HUDEP-2 (cell line): ENCODE measurements around the gene LRRC14B.
"Not testable (repeated sequence)": the region's sequence is repeated elsewhere in the genome, so short reads cannot be mapped to it uniquely, and the experiment has no call there.

Experiments
- DNase-seq, 76 experiments: peaks; one replicate each; lab custom pipeline; 2025; ENCODE audit not compliant: unreplicated experiment in 76 of 76; lab: John Stamatoyannopoulos, UW

Gene LRRC14B

DNA sequence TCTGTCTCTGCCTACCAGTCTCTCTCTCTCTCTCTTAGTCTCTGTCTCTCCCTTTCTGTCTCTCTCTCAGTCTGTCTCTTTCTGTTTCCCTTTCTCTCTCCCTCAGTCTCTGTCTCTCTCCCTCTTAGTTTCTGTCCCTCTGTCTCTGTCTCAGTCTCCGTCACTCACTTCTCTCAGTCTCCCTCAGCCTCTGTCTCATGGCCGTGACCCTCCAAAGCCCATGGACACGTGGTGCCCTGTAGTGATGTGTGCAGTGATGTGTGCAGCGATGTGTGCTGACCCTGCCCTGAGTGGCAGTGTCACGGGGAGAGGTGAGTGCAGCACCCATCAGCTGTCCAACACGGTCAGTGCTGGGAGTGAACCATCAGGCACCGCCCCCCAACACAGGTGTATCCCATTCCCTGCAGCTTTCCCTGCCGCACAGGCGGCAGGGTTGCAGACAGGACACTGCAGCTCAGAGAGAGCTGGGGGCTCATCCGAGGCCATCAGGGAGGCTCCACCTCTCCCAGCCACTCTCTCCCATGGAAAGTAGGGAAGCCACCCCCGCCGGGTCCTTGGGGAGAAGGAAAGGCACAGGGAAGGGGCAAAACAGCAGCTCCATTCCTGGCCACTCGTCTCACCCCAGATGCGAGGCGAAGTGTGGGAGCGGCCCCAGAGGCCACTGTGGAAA is 794 bp upstream of the LRRC14B start:
- no peak for DNase-seq

DNA sequence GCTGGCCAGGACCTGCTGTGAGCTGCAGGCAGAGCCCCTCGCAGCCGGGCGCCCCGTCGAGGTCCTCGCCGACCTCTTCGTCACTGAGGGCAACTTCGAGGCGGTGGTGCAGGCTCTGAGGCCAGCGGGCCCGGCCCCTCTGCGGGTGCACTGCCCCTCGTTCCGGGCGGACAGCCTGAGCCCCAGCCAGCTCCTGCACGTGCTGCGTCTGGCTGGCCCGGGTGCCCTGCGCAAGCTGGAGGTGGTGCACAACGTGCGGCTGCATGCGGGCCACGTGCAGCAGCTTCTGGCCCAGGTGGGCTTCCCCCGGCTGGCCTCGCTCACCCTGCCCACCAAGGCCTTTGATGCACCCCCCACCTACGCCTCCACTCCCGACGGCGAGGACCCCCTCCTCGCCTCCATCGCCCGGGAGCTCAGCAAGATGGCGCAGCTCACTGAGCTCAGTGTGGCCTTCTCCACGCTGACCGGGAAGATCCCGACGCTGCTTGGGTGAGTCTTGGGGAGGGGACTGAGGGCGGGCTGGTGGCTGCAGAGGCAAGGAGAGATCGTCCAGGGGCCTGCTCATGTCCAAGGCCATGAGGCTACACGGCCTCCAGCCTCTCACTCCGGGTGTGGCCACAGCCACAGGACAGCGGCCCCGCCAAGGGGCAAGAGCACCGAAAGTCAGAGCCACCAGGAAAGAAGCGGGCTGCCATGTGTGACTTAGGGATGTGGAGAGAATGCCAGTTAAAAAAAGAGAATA is 825 bp downstream of the LRRC14B start:
- DNase-seq, result no peak

DNA sequence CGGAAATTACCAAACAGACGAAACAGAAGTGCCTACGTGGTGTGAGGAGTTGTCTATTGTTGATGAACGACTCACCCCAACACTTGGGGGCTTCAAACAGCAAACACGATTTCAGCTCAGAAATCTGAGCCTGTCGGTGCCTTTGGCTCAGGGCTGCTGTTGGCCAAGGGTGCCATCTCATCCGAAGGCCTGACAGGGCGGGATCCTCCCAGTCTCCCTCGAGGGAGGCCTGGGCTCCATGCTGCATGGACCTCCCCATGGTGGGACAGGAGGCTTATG is 1.3 kb downstream of the LRRC14B start:
- no peak for DNase-seq

DNA sequence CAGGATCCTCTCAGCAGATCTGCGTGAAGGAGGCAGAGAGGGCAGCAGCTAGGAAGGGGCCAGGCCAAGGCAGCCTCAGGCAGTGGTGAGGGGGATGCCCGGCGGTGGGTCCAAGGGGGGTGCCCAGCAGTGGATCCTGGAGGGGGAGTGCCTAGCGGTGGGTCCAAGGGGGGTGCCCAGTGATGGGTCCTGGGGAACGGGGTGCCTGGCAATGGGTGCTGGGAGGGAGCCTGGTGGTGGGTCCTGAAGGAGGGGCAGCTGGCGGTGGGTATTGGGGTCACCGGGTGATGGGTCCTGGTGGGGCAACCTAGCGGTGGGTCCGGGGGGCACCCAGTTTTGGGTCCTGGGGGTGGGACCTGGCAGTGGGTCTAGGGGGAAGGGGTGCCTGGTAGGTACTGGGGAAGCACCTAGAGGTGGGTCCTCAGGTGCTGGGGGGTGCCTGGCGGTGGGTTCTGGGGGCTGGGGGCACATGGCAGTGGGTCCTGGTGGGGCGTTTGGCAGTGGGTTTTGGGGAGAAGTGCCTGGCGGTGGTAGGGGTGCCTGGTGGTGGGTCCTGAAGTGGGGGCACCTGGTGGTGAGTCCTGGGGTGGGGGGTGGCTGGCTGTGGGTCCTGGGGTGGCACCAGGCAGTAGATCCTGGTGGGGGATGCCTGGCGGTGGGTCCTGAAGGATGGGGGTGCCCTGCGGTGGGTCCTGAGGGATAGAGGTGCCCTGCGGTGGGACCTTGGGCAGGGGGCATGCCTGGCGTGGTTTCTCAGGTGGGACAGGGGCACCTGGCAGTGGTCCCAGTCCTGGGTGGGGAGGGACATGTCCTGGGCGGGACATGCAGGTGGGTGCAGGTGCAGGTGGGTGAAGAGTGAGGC is 1.9 kb downstream of the LRRC14B start:
- DNase-seq, result no peak

DNA sequence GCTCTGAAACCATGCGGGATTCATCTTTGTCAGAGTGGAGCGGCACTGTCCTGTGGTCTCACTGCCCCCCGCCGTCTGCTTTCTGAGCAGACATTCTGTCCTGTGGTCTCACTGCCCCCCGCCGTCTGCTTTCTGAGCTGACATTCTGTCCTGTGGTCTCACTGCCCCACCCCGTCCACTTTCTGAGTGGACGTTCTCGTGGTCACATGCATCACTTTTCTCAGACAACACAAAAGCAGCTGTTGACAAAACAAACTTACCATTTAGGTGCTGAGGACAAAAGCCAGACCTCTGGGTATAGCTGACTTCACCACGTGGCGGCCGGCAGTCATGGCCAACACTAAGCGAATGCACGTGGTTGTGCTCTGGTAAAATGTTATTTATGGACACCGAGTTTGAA is 2.8 kb downstream of the LRRC14B start:
- DNase-seq, result no peak

DNA sequence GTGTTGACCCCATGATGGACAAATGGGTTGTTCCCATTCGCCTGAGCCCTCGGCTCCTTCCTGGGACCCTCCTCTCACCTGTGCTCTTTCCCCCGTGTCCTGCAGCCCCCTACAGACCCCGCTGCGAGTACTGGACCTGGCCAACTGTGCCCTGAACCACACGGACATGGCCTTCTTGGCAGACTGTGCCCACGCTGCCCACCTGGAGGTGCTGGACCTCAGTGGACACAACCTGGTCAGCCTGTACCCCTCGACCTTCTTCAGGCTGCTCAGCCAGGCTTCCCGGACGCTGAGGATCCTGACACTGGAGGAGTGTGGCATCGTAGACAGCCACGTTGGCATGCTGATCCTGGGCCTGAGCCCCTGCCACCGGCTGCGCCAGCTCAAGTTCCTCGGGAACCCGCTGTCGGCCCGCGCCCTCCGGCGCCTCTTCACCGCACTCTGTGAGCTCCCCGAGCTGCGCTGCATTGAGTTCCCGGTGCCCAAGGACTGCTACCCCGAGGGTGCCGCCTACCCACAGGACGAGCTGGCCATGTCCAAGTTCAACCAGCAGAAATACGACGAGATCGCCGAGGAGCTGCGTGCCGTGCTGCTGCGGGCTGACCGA is 3.4 kb downstream of the LRRC14B start:
- DNase-seq, result no peak

DNA sequence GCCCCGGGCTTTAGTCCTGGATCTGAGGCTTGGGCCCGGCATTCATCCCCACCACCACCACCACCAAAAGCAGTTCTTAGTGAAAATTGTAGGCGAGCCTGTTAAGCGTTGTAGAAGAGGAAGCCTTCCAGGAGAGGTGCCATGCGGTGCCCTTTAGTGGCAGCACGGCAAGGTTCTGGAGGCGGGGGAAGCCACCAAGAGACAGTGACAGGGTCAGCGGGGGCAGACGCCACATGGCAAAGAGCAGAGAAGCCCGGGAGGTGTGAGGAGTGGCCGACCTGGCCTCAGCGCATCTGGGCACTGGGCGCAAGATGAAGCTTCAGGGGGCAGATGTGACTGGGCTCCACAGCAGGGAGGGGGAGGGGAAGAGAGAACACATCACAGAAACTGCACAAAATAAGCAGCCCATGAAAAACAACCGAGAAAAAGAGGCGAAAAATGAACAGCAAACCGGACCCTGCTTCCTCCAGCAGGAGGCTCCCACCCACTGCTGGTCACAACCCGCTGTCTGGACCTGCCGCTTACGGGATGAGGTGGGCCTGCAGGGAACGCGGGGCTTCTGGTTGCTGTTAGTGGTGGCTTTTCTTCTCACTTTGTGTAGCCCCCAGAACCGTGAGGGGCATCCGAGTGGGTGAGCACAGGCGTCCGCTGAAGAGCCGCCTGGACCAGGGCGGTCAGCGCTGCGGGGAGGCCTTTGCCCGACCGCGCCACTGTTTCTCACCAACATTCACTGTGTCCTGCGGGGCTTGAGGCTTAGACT is 4.3 kb downstream of the LRRC14B start:
- no peak for DNase-seq

DNA sequence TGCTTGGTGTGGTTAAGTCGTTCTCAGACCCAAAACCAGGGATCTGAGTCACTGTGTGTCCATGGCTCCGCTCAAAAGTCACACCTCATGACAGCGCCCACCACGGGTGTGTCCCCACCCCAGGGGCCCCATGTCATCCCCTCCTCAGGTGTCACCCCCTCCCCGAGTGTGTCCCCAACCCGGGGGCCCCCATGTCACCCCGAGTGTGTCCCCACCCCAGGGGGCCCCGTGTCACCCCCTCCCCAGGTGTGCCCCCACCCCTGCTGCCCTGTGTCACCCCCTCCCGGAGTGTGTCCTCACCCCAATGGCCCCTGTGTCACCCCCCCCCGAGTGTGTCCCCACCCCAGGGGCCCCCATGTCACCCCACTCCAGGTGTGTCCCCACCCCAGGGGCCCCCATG is 5.1 kb downstream of the LRRC14B start:
- DNase-seq, result no peak

DNA sequence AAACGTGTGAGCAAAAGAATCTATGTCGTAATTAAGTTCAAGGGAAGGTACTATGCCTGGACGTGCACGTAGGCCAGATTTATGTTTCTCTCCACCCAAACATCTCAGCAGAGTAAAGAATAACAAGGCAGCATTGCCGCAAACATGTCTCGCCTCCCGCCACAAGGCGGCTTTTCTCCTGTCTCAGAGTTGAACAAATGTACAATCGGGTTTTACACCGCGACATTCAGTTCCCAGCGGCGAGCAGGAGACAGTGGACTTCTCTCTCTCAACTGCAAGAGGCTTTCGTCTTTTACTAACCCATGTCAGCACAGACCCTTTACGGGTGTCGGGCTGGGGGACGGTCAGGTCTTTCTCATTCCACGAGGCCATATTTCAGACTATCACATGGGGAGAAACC is 5.7 kb downstream of the LRRC14B start:
- DNase-seq, result not testable (repeated sequence)

DNA sequence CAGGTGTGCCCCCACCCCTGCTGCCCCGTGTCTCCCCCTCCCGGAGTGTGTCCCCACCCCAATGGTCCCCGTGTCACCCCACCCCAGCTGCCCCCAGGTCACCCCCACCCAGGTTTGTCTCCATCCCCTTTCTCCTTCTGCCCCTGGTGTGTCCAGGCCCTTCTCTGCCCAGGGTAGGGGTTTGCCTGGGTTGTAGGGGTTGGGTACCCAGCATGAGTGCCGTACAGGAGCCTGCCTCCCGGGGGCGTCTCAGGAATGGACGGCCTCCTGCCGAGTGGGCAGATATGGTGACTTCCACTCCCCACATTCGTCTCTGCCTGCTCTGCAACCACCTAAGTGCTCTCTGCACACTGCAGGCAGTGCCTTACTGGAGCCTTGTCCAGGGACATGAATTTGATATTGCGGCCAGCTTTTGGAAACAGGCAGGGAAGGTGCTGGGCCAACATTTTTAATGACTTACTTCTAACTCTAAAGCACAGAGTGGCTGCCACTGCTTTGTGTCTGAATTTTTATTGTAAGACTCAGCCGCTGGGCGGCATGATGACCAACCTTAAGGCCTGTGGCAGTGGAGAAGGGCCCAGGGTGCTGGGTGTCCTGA is 6.7 kb downstream of the LRRC14B start:
- DNase-seq, result no peak

DNA sequence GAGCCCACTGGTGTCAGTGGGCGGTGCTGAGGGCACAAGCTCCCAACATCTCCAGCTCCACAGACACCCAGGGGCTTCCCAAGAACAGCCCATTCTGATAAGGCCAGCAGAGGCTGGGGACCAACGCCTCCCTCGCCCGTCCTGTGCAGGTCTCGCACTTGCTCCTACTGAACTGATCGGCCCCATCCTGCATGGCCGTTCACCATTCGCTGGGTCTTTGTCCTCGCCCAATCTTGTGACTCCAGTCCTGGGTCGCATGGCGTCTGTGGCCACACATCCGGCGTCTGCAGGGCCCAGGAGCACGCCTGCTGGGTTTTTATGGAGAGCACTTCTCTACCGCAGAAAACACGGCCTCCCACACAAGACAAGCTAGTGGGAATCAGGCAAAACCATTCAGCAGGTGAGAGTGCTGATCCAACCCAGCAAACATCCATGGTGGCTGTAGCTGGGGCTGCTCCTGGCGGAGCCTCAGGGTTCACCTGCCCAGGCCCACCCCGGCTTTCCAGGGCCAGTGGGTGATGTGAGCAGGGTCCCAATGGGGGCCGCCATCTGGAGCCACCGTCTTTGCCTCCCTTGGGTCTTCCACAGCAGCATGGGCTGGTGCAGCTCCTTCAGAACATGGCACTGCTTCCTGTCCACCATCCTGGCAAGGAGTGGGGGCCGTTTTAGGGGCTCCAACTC is 7.4 kb downstream of the LRRC14B start:
- DNase-seq, result no peak

DNA sequence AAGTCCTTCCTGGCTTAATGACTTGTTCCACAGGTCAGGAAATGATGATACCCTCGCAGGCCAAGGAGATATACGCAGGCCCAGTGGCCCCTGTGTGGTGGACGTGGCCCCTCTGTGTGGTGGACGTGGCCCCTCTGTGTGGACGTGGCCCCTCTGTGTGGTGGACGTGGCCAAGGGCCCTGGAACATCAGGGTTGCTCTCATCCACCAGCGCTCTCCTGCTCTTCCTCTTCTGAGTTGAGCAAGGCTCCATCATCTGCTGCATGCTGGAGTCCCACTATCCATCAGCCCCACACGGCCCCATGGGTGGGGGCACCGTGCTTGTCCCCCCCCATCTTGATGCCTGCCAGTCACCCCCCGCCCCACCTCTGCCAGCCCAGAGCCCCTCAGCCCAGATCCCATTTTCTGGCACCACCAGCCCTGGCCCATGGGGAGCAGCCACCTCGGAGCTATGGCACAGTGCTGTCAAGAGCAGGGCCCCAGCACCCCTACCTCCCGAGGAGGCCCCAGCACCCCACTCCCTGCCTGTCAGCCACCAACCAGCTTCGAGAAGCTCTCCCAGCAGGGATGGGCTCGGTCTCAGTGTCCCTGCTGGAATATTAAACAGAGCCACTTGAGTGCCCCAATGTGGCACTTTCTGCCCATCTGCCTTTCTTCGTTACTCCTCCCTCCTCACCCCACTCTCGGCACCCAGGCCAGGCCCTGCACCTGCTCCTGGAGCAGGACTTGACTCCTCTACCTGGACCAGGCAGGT is 8.1 kb downstream of the LRRC14B start:
- DNase-seq, result no peak

DNA sequence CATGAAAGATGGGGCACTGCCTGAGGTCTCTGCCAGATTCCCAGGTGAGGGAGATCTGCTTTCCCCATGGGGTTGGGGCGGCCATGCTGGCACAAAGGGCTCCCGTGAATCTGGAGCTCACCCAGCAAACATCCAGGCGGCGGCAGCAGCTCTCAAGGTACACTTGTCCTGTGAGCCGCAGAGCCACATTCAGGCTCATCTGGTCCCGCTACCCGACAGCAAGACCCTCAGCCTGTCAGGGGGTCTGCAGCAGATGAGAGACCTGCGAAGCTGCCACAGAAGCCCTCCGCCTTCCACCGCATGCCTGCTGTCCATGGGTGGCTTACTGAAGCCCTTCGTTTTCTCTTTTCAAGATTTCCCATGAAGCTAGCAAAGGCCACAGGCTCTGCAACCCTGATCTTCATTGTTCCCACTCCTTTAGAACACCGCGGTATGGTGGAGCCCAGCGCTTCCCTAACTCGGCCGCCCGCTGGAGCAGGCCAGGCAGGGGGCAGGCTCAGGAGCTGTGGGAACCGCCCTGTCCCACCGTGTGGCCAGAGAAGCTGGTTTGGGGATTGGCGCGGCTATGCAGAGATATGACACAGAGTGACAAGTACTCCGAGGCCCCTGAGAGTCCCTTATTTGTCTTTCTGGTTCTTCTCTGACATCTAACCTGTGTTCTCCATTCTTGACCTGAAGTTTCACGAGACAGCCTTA is 8.8 kb downstream of the LRRC14B start:
- DNase-seq, result no peak

DNA sequence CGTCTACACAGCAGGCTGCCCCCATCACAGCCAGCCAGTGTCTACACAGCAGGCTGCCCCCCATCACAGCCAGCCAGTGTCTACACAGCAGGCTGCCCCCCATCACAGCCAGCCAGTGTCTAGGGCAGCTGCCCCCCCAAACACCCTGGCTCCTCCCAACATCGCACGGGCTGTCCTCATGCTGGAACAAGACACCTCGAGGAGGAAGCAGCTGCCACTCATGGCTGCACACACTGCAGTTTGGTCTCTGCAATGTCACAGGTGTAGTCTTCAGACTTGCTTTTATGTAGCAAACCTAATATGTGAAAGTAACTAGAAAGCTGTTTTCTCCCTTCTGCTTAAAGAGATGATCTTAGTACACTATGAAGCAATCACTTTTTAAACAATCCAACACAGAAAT is 9.7 kb downstream of the LRRC14B start:
- DNase-seq, result no peak

DNA sequence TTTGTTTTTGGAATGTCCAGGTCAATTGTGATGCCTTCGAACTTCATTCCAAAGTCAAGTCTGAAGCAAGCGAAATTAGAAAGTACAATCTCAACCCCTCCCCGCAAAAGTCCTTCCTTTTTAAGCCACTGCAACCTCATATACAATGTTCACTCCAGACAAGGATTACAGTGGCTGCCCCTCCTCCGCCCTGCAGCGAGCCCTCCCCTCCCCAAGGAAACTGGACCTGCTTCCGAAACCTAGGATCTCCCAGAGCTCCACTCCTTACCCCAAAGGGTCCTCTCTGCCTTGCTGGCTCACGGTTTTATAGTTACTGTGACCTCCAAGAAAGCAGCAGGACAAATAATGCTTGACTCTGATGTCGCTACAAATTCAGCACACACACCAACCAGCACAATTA is 10.4 kb downstream of the LRRC14B start:
- no peak for DNase-seq

DNA sequence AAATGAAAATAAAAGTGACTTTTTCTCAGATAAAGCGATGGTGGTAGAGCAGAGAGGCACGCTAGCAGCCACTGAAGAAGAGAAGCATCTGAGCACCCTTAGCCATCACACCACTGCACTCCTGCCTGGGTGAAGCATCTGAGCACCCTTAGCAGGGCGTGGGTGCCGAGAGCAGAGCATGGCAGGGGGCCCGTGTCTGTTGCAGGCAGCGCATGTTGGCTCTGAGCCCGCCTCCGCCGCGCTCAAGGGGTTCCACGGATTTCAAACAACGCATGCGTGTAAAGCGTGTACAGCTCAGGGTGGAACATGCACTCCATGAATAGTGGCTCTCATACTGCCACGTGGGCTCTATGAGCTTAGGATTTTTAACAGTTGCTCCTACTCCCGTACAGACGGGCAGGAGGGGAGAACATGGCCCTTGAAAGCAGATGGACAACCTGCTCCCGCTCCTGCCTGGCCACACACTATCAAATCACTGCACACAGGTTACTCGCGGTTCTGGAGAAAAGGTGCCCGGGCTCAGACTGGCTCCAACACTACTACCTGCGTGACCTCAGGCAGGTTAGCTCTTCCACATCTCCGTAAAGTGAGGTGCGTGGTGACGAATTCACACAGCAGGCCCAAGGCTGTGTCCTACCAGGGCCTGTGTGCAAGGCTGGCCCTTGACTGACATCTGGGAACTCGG is 12.1 kb downstream of the LRRC14B start:
- DNase-seq, result no peak

DNA sequence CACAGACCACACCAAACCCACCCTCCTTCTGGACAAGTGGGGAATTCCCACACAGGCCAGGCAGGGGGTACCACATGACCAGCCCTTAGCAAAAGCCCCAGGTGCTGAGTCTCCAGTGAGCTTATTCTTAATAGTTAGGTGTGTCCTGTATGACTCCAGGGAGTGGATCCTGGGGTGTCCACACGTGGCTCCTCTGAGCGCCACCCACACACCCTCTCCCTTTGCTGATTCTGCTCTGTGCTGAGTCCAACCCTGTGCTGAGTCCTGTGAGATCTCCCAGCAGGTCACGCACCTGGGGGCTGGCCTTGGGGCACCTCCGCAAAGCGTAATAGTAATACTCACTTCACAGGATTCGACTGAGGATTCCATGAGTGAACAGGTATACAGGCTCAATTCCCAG is 12.7 kb downstream of the LRRC14B start:
- DNase-seq, result no peak

DNA sequence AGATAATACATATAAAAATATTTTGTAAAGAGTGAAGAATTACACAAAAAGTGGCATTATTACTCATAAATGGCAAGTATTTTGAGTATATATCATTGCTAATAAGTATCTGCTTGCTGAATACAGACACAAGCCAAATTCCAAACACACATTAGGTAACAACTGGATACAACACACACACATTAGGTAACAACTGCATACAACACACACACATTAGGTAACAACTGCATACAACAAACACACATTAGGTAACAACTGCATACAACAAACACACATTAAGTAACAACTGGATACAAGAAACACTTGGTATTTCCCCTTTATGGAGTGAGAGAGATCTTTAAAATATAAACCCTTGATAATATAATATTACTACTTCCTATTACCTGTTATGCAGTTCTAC is 13.2 kb downstream of the LRRC14B start:
- DNase-seq, result no peak
